H9 (cell line): Measurements from ENCODE around the gene COL17A1. TPM values are rescaled to one million over a fixed set of nuclear protein-coding genes. Genes with fewer than 3 reads are reported as not detected.

Source experiments
- DNase-seq: peaks from one replicate; pipeline ENCODE4 v3.0.0-alpha.2; 2017
- H2AFZ ChIP-seq: one replicate; pipeline ENCODE4 v1.6.1; 2013; ENCODE audit warnings: mild to moderate bottlenecking, low read length, control low read depth, moderate library complexity
- H2AK5ac ChIP-seq: 2 replicates; pipeline ENCODE4 v1.6.1; 2013; ENCODE audit warnings: low read length, control low read depth, mixed read lengths; ENCODE audit not compliant: insufficient read length
- H2BK120ac ChIP-seq: one replicate; pipeline ENCODE4 v1.6.1; 2013; ENCODE audit warnings: low read depth, mild to moderate bottlenecking, low read length, control low read depth, inconsistent platforms; ENCODE audit not compliant: poor library complexity, severe bottlenecking
- H2BK12ac ChIP-seq: 2 replicates; pipeline ENCODE4 v1.6.1; 2013; ENCODE audit warnings: low read length, control low read depth, mixed read lengths, low read depth; ENCODE audit not compliant: insufficient read length
- H2BK15ac ChIP-seq: 2 replicates; pipeline ENCODE4 v1.6.1; 2013; ENCODE audit warnings: low read depth, low read length, control low read depth
- H2BK20ac ChIP-seq: one replicate; pipeline ENCODE4 v1.6.1; 2013; ENCODE audit warnings: low read depth, mild to moderate bottlenecking, low read length, control low read depth, inconsistent platforms; ENCODE audit not compliant: poor library complexity, severe bottlenecking
- H2BK5ac ChIP-seq: 2 replicates; pipeline ENCODE4 v1.6.1; 2013; ENCODE audit warnings: low read length, control low read depth, mixed read lengths; ENCODE audit not compliant: insufficient read length
- H3K14ac ChIP-seq: 2 replicates; pipeline ENCODE4 v1.6.1; 2013; ENCODE audit warnings: low read length, control low read depth; ENCODE audit not compliant: insufficient read depth
- H3K18ac ChIP-seq: 2 replicates; pipeline ENCODE4 v1.6.1; 2013; ENCODE audit warnings: low read depth, mild to moderate bottlenecking, mixed read lengths, low read length, control low read depth; ENCODE audit not compliant: insufficient read length
- H3K23ac ChIP-seq: 2 replicates; pipeline ENCODE4 v1.6.1; 2013; ENCODE audit warnings: low read length, control low read depth, mixed read lengths, low read depth; ENCODE audit not compliant: insufficient read length
- H3K23me2 ChIP-seq: 2 replicates; pipeline ENCODE4 v1.6.1; 2013; ENCODE audit warnings: low read depth, mild to moderate bottlenecking, mixed read lengths, low read length, control low read depth; ENCODE audit not compliant: insufficient read length, poor library complexity, severe bottlenecking
- H3K27ac ChIP-seq: 2 replicates; pipeline ENCODE4 v1.5.1; 2013; ENCODE audit warnings: low read length, control low read depth, mixed read lengths, low read depth; ENCODE audit not compliant: insufficient read length
- H3K27me3 ChIP-seq: 2 replicates; pipeline ENCODE4 v1.6.1; 2013; ENCODE audit warnings: low read length, control low read depth, inconsistent platforms; ENCODE audit not compliant: insufficient read depth
- H3K4ac ChIP-seq: 2 replicates; pipeline ENCODE4 v1.6.1; 2013; ENCODE audit warnings: low read depth, mild to moderate bottlenecking, control low read depth, inconsistent platforms, low read length, moderate library complexity
- H3K4me1 ChIP-seq: 2 replicates; pipeline ENCODE4 v1.6.1; 2013; ENCODE audit warnings: low read length, control low read depth, inconsistent platforms; ENCODE audit not compliant: insufficient read depth
- H3K4me2 ChIP-seq: 2 replicates; pipeline ENCODE4 v1.6.1; 2013; ENCODE audit warnings: low read length, control low read depth, mixed read lengths; ENCODE audit not compliant: insufficient read length, insufficient read depth
- H3K56ac ChIP-seq: 2 replicates; pipeline ENCODE4 v1.6.1; 2013; ENCODE audit warnings: low read depth, mild to moderate bottlenecking, mixed read lengths, low read length, control low read depth; ENCODE audit not compliant: insufficient read length
- H3K79me1 ChIP-seq: 2 replicates; pipeline ENCODE4 v1.6.1; 2013; ENCODE audit warnings: low read depth, mild to moderate bottlenecking, moderate library complexity, low read length, control low read depth, inconsistent platforms; ENCODE audit not compliant: insufficient read depth, poor library complexity, severe bottlenecking
- H3K79me2 ChIP-seq: 2 replicates; pipeline ENCODE4 v1.6.1; 2013; ENCODE audit warnings: low read length, control low read depth, inconsistent platforms; ENCODE audit not compliant: insufficient read depth
- H3K9ac ChIP-seq: 2 replicates; pipeline ENCODE4 v1.6.1; 2013; ENCODE audit warnings: low read length, control low read depth, mixed read lengths; ENCODE audit not compliant: insufficient read length; ENCODE audit errors: extremely low read depth
- H3K9me3 ChIP-seq: one replicate; pipeline ENCODE4 v1.6.1; 2013; ENCODE audit warnings: low read depth, low read length, inconsistent platforms; ENCODE audit not compliant: control insufficient read depth
- H3T11ph ChIP-seq: one replicate; pipeline ENCODE4 v1.6.1; 2013; ENCODE audit warnings: mild to moderate bottlenecking, low read length, control low read depth, inconsistent platforms
- H4K20me1 ChIP-seq: one replicate; pipeline ENCODE4 v1.6.1; 2013; ENCODE audit not compliant: control insufficient read depth, insufficient read length, insufficient read depth
- H4K5ac ChIP-seq: 2 replicates; pipeline ENCODE4 v1.6.1; 2013; ENCODE audit warnings: low read depth, mild to moderate bottlenecking, mixed read lengths, low read length, control low read depth; ENCODE audit not compliant: insufficient read length
- H4K8ac ChIP-seq: replicated peaks from 2 replicates; pipeline ENCODE4 v1.6.1; 2013; ENCODE audit warnings: low read length, control low read depth, mixed read lengths, low read depth; ENCODE audit not compliant: insufficient read length
- H4K91ac ChIP-seq: 2 replicates; pipeline ENCODE4 v1.6.1; 2013; ENCODE audit warnings: low read depth, mild to moderate bottlenecking, moderate library complexity, mixed read lengths, low read length, control low read depth; ENCODE audit not compliant: insufficient read length
- H3K27ac Mint-ChIP-seq, 3 experiments: 2 replicates in 2 of 3; 3 replicates in 1 of 3; pipeline ENCODE4 v1.8.0; 2020 to 2021; ENCODE audit warnings: mixed read lengths in 3 of 3, mild to moderate bottlenecking in 1 of 3, moderate library complexity in 1 of 3
- H3K27me3 Mint-ChIP-seq: 2 replicates; pipeline ENCODE4 v1.8.0; 2021; ENCODE audit warnings: low read depth, mild to moderate bottlenecking, moderate library complexity, mixed read lengths
- H3K36me3 Mint-ChIP-seq, 3 experiments: 2 replicates in 2 of 3; 3 replicates in 1 of 3; pipeline ENCODE4 v1.8.0; 2020 to 2021; ENCODE audit warnings: low read depth in 3 of 3, mixed read lengths in 3 of 3; ENCODE audit not compliant: insufficient read depth in 1 of 3
- H3K4me1 Mint-ChIP-seq, 2 experiments: 2 replicates each; pipeline ENCODE4 v1.8.0; 2020; ENCODE audit warnings: mixed read lengths in 2 of 2
- H3K4me3 Mint-ChIP-seq, 2 experiments: 2 replicates in 1 of 2; 3 replicates in 1 of 2; pipeline ENCODE4 v1.8.0; 2020 to 2021; ENCODE audit warnings: mild to moderate bottlenecking in 2 of 2, mixed read lengths in 2 of 2, moderate library complexity in 1 of 2
- H3K9me3 Mint-ChIP-seq, 2 experiments: 2 replicates in 1 of 2; 3 replicates in 1 of 2; pipeline ENCODE4 v1.8.0; 2020; ENCODE audit warnings: mild to moderate bottlenecking in 2 of 2, mixed read lengths in 2 of 2, moderate library complexity in 1 of 2
- WGBS: extraction: QIAGEN DNeasy Blood & Tissue Kit; methylation state at CpG from one replicate; pipeline ENCODE4 v1.1.7; 2013; ENCODE audit warnings: missing lambda C conversion rate, low lambda C conversion rate, mixed read lengths; ENCODE audit not compliant: insufficient read length; ENCODE audit errors: extremely low coverage; 5-methylcytosine and 5-hydroxymethylcytosine counted together
- long read RNA-seq: library from polyadenylated mRNA; unstranded; transcript quantifications from one replicate; pipeline ENCODE4 v2.0.0, GENCODE V29; 2020
- total RNA-seq: library from RNA; stranded (reverse); gene quantifications from 2 replicates; pipeline ENCODE4 v1.2.1, GENCODE V29; 2021
- TF ChIP-seq, protein P1 (sequence below): fragments of 200-600 bp; sonication (generic); conservative IDR thresholded peaks from 3 replicates; pipeline ENCODE4 v1.8.0; 2021; ENCODE audit warnings: antibody characterized with exemption, mild to moderate bottlenecking

COL17A1 gene
- total RNA-seq: 1.9 TPM in 2 replicates
- long read RNA-seq, partial matches to known transcripts: 6 of 9 reads
- long read RNA-seq, other reads (novel, unspliced or antisense): 3 of 9 reads

DNA sequence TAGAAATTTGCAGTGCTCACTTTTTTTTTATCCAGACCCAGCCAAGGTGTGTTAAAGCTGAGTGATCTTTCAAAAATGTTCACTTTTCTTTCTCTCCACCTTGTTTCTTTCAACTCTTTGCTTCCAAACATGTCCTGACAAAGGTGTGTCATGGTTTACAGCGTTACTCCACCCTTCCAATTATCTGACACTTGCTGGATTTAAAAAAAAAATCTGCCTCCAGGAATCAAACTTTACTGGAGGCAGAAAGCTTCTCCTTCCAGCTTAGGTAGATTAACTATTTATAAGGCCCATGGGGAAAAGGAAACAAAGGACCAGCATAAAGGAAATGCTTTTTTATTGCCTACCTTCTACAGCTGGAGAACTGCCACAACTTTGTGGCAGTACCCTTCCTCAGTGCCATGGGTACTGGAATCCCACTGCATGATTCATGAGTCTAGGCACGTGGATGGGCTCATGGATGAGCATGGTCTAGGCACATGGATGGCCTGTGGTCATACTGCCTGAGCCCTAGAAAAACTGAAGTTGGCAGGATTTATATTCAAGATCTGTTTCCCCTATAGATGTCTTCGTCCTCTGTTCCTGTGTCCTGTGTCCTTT lies at the start of gene COL17A1:
Gene COL17A1, minus strand, starts transcription at position 80 of the 600 bp plus-strand sequence. CDS start 5,207 bp downstream, outside the sequence.
- no peak within 1 kb of the TSS for H2AFZ ChIP-seq
- H3K4ac ChIP-seq: no peak within 1 kb of the TSS
- no peak within 1 kb of the TSS for H4K8ac ChIP-seq
- H3K27me3 Mint-ChIP-seq: no peaks in the 10 kb centered on the region; the same call in 1 of the 2 replicates
- H3K4me1 ChIP-seq: peaks cover 5% of the 10 kb centered on the region; the same call in 1 of the 2 replicates
- no peak within 1 kb of the TSS for H3T11ph ChIP-seq
- H3K27ac ChIP-seq: no peak within 1 kb of the TSS
- H3K23me2 ChIP-seq: no peaks in the 10 kb centered on the region
- no peaks in the 10 kb centered on the region for H4K20me1 ChIP-seq
- H3K36me3 Mint-ChIP-seq: no peaks in the 10 kb centered on the region
- no peak within 1 kb of the TSS for H3K14ac ChIP-seq
- no peak for DNase-seq
- no peak within 1 kb of the TSS for H2BK120ac ChIP-seq
- no peak within 1 kb of the TSS for H2BK5ac ChIP-seq
- no peak within 1 kb of the TSS; a peak in 1 of 7 replicates for H3K27ac Mint-ChIP-seq
- no peak within 1 kb of the TSS for H2AK5ac ChIP-seq
- H3K4me2 ChIP-seq: no peak within 1 kb of the TSS
- no peak within 1 kb of the TSS for H3K18ac ChIP-seq
- no peak within 1 kb of the TSS for H2BK12ac ChIP-seq
- peaks cover 27 to 34% of the 10 kb centered on the region in 2 experiments for H3K4me1 Mint-ChIP-seq
- no peak within 1 kb of the TSS for H2BK20ac ChIP-seq
- no peak within 1 kb of the TSS for H4K91ac ChIP-seq
- WGBS: no CpG with 5 or more reads among the region's 3 CpGs
- no peaks in the 10 kb centered on the region for H3K9me3 Mint-ChIP-seq
- H3K9ac ChIP-seq: no peak within 1 kb of the TSS
- H2BK15ac ChIP-seq: no peak within 1 kb of the TSS
- H3K56ac ChIP-seq: no peak within 1 kb of the TSS
- no peaks in the 10 kb centered on the region for H3K9me3 ChIP-seq
- no peaks in the 10 kb centered on the region for H3K79me2 ChIP-seq
- H3K79me1 ChIP-seq: no peaks in the 10 kb centered on the region
- H3K23ac ChIP-seq: no peak within 1 kb of the TSS
- TF ChIP-seq, protein P1, sequence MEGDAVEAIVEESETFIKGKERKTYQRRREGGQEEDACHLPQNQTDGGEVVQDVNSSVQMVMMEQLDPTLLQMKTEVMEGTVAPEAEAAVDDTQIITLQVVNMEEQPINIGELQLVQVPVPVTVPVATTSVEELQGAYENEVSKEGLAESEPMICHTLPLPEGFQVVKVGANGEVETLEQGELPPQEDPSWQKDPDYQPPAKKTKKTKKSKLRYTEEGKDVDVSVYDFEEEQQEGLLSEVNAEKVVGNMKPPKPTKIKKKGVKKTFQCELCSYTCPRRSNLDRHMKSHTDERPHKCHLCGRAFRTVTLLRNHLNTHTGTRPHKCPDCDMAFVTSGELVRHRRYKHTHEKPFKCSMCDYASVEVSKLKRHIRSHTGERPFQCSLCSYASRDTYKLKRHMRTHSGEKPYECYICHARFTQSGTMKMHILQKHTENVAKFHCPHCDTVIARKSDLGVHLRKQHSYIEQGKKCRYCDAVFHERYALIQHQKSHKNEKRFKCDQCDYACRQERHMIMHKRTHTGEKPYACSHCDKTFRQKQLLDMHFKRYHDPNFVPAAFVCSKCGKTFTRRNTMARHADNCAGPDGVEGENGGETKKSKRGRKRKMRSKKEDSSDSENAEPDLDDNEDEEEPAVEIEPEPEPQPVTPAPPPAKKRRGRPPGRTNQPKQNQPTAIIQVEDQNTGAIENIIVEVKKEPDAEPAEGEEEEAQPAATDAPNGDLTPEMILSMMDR: no peak
- no peaks in the 10 kb centered on the region for H3K27me3 ChIP-seq
- H3K4me3 Mint-ChIP-seq: no peak within 1 kb of the TSS
- H4K5ac ChIP-seq: no peak within 1 kb of the TSS
